Measurements from ENCODE around the gene NR4A3. TPM values are rescaled to one million over a fixed set of nuclear protein-coding genes. Genes with fewer than 3 reads are reported as not detected.

Gene NR4A3
- total and polyA plus RNA-seq, 2 experiments from 2014 or later = 0.10 to 0.17 TPM

DNA sequence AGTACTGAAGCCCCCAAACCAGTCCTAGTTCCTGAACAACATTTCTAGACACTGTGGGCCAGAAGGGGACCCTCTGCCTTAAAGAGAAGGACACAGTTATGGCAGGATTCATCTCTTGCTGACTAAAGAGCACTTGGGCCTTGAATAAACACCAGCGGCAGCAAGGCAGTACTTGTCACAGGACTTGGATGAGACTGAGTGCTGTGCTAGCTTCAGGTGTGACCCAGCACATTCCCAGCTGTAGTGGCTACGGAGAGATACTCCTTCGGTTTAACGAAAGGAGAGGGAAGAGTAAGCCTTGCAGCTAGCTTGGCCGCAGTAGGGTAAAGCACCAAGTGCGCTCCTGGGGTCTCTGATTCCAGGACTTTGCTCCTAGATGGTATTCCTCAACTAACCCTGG lies 73.8 kb downstream of the NR4A3 start:
- Mint-ChIP-seq H3K4me1 (peaks cover 15% of the 10 kb centered on the region), H3K36me3 (ENCODE audit: low read depth) (no peaks in the 10 kb centered on the region), H3K27me3 (ENCODE audit: insufficient read depth, low read depth, poor library complexity) (peaks cover 4% of the 10 kb centered on the region), H3K9me3 (no peaks in the 10 kb centered on the region), H3K27ac (no peak overlapping the region), H3K4me3 (no peak overlapping the region)
- H3F3A ChIP-seq (replicated peaks; ENCODE audit: low read depth) = no peaks in the 10 kb centered on the region
- no peak overlapping the region for H2AFZ ChIP-seq
- no peak for ATAC-seq
- no peaks in the 10 kb centered on the region for H4K20me1 ChIP-seq (replicated peaks; ENCODE audit: insufficient read depth)
- no peaks in the 10 kb centered on the region for H3K27me3 ChIP-seq (ENCODE audit: insufficient read depth)
- TF ChIP-seq EZH2 (IDR thresholded peaks at IDR 0.05; ENCODE audit: low read depth, unreplicated experiment) = no peak
- no peak for TF ChIP-seq POLR2AphosphoS5 (IDR thresholded peaks at IDR 0.05; ENCODE audit: low read depth)
- TF ChIP-seq, protein P1, sequence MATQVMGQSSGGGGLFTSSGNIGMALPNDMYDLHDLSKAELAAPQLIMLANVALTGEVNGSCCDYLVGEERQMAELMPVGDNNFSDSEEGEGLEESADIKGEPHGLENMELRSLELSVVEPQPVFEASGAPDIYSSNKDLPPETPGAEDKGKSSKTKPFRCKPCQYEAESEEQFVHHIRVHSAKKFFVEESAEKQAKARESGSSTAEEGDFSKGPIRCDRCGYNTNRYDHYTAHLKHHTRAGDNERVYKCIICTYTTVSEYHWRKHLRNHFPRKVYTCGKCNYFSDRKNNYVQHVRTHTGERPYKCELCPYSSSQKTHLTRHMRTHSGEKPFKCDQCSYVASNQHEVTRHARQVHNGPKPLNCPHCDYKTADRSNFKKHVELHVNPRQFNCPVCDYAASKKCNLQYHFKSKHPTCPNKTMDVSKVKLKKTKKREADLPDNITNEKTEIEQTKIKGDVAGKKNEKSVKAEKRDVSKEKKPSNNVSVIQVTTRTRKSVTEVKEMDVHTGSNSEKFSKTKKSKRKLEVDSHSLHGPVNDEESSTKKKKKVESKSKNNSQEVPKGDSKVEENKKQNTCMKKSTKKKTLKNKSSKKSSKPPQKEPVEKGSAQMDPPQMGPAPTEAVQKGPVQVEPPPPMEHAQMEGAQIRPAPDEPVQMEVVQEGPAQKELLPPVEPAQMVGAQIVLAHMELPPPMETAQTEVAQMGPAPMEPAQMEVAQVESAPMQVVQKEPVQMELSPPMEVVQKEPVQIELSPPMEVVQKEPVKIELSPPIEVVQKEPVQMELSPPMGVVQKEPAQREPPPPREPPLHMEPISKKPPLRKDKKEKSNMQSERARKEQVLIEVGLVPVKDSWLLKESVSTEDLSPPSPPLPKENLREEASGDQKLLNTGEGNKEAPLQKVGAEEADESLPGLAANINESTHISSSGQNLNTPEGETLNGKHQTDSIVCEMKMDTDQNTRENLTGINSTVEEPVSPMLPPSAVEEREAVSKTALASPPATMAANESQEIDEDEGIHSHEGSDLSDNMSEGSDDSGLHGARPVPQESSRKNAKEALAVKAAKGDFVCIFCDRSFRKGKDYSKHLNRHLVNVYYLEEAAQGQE (IDR thresholded peaks at IDR 0.05; ENCODE audit: unreplicated experiment) = no peak
- no peak for TF ChIP-seq ZNF331 (CRISPR knock-in tag; IDR thresholded peaks at IDR 0.05; ENCODE audit: low read depth)
- TF ChIP-seq STAT1 (IDR thresholded peaks at IDR 0.05; ENCODE audit: unreplicated experiment) = no peak
- TF ChIP-seq, protein P2, sequence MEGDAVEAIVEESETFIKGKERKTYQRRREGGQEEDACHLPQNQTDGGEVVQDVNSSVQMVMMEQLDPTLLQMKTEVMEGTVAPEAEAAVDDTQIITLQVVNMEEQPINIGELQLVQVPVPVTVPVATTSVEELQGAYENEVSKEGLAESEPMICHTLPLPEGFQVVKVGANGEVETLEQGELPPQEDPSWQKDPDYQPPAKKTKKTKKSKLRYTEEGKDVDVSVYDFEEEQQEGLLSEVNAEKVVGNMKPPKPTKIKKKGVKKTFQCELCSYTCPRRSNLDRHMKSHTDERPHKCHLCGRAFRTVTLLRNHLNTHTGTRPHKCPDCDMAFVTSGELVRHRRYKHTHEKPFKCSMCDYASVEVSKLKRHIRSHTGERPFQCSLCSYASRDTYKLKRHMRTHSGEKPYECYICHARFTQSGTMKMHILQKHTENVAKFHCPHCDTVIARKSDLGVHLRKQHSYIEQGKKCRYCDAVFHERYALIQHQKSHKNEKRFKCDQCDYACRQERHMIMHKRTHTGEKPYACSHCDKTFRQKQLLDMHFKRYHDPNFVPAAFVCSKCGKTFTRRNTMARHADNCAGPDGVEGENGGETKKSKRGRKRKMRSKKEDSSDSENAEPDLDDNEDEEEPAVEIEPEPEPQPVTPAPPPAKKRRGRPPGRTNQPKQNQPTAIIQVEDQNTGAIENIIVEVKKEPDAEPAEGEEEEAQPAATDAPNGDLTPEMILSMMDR (conservative IDR thresholded peaks at IDR 0.05; ENCODE audit: low read depth in 2 of 2) = no peak
- TF ChIP-seq JUNB (IDR thresholded peaks at IDR 0.05; ENCODE audit: unreplicated experiment) = no peak
- no peak for TF ChIP-seq ZNF114 (CRISPR knock-in tag; IDR thresholded peaks at IDR 0.05)
- no peak for TF ChIP-seq NANOG (IDR thresholded peaks at IDR 0.05; ENCODE audit: borderline replicate concordance)
- TF ChIP-seq, protein P3, sequence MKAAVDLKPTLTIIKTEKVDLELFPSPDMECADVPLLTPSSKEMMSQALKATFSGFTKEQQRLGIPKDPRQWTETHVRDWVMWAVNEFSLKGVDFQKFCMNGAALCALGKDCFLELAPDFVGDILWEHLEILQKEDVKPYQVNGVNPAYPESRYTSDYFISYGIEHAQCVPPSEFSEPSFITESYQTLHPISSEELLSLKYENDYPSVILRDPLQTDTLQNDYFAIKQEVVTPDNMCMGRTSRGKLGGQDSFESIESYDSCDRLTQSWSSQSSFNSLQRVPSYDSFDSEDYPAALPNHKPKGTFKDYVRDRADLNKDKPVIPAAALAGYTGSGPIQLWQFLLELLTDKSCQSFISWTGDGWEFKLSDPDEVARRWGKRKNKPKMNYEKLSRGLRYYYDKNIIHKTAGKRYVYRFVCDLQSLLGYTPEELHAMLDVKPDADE (IDR thresholded peaks at IDR 0.05) = no peak
- TF ChIP-seq, protein P4, sequence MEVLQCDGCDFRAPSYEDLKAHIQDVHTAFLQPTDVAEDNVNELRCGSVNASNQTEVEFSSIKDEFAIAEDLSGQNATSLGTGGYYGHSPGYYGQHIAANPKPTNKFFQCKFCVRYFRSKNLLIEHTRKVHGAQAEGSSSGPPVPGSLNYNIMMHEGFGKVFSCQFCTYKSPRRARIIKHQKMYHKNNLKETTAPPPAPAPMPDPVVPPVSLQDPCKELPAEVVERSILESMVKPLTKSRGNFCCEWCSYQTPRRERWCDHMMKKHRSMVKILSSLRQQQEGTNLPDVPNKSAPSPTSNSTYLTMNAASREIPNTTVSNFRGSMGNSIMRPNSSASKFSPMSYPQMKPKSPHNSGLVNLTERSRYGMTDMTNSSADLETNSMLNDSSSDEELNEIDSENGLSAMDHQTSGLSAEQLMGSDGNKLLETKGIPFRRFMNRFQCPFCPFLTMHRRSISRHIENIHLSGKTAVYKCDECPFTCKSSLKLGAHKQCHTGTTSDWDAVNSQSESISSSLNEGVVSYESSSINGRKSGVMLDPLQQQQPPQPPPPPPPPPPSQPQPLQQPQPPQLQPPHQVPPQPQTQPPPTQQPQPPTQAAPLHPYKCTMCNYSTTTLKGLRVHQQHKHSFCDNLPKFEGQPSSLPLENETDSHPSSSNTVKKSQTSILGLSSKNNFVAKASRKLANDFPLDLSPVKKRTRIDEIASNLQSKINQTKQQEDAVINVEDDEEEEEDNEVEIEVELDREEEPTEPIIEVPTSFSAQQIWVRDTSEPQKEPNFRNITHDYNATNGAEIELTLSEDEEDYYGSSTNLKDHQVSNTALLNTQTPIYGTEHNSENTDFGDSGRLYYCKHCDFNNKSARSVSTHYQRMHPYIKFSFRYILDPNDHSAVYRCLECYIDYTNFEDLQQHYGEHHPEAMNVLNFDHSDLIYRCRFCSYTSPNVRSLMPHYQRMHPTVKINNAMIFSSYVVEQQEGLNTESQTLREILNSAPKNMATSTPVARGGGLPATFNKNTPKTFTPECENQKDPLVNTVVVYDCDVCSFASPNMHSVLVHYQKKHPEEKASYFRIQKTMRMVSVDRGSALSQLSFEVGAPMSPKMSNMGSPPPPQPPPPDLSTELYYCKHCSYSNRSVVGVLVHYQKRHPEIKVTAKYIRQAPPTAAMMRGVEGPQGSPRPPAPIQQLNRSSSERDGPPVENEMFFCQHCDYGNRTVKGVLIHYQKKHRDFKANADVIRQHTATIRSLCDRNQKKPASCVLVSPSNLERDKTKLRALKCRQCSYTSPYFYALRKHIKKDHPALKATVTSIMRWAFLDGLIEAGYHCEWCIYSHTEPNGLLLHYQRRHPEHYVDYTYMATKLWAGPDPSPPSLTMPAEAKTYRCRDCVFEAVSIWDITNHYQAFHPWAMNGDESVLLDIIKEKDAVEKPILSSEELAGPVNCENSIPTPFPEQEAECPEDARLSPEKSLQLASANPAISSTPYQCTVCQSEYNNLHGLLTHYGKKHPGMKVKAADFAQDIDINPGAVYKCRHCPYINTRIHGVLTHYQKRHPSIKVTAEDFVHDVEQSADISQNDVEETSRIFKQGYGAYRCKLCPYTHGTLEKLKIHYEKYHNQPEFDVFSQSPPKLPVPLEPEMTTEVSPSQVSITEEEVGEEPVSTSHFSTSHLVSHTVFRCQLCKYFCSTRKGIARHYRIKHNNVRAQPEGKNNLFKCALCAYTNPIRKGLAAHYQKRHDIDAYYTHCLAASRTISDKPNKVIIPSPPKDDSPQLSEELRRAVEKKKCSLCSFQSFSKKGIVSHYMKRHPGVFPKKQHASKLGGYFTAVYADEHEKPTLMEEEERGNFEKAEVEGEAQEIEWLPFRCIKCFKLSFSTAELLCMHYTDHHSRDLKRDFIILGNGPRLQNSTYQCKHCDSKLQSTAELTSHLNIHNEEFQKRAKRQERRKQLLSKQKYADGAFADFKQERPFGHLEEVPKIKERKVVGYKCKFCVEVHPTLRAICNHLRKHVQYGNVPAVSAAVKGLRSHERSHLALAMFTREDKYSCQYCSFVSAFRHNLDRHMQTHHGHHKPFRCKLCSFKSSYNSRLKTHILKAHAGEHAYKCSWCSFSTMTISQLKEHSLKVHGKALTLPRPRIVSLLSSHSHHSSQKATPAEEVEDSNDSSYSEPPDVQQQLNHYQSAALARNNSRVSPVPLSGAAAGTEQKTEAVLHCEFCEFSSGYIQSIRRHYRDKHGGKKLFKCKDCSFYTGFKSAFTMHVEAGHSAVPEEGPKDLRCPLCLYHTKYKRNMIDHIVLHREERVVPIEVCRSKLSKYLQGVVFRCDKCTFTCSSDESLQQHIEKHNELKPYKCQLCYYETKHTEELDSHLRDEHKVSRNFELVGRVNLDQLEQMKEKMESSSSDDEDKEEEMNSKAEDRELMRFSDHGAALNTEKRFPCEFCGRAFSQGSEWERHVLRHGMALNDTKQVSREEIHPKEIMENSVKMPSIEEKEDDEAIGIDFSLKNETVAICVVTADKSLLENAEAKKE (CRISPR knock-in tag; IDR thresholded peaks at IDR 0.05) = no peak
- no peak for TF ChIP-seq CREB1 (CRISPR knock-in tag; IDR thresholded peaks at IDR 0.05; ENCODE audit: low read depth)
- TF ChIP-seq EZH2phosphoT487 (IDR thresholded peaks at IDR 0.05; ENCODE audit: unreplicated experiment) = no peak
- H3K4me3 ChIP-seq = no peak overlapping the region
- no peak for DNase-seq (ENCODE audit: low spot score)
- no peak overlapping the region for H3K4me2 ChIP-seq
- H3K9me2 ChIP-seq (ENCODE audit: insufficient read depth) = no peaks in the 10 kb centered on the region
- peaks cover 8% of the 10 kb centered on the region for H3K4me1 ChIP-seq (ENCODE audit: insufficient read depth)
- no peak overlapping the region for H3K27ac ChIP-seq (ENCODE audit: low read depth)
- no peaks in the 10 kb centered on the region for H3K36me3 ChIP-seq (ENCODE audit: insufficient read depth)
- H3K79me2 ChIP-seq (replicated peaks; ENCODE audit: insufficient read depth) = no peaks in the 10 kb centered on the region

All from GM23338 (cell line).